ENCODE measurements around the gene NDUFAF7. TPM values are rescaled to one million over a fixed set of nuclear protein-coding genes. Genes with fewer than 3 reads are reported as not detected.
A peak's percentile ranks its signal among the peaks of the same experiment; 100 is the strongest.
"Not testable (repeated sequence)": the region's sequence is repeated elsewhere in the genome, so short reads cannot be mapped to it uniquely, and the experiment has no call there.

Gene NDUFAF7
- polyA plus RNA-seq, 1 of the 3 experiments (the other 2 are of a cell fraction): 24.8 TPM

DNA sequence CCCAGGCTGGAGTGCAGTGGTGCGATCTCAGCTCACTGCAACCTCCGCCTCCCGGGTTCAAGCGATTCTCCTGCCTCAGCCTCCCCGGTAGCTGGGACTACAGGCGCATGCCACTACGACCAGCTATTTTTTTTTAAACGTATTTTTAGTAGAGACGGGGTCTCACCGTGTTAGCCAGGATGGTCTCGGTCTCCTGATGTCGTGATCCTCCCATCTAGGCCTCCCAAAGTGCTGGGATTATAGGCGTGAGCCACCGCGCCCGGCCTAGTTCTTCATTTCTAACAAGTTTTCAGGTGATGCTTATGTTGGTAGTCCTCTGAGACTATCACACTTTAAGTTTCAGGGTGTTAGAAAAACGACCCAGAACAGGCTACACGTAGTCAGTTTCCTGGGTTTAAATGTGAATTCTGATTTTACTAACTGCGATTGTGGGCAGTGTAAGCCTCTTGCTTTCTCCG is 35.6 kb upstream of the NDUFAF7 start:
- DNase-seq; POLR2A ChIA-PET; H3K9me2 ChIP-seq; H4K20me1 ChIP-seq (ENCODE audit: insufficient read depth); H3K27me3 ChIP-seq (ENCODE audit: insufficient read depth); H3K9me3 ChIP-seq; H3F3A ChIP-seq (replicated peaks; ENCODE audit: insufficient read depth): not testable (repeated sequence)
- CTCF ChIA-PET: interaction anchor here (1.3 kb wide), 1 partner anchor 27 kb away, joined by 6 read pairs; no protein-coding TSS in a partner anchor
- H3K36me3 ChIP-seq (replicated peaks in 1 of 2; ENCODE audit: control insufficient read depth in 1 of 2, insufficient read depth in 2 of 2, low read length in 1 of 2): peaks cover 11 to 19% of the 10 kb centered on the region in 2 experiments
- WGBS (ENCODE audit: low lambda C conversion rate): 75% methylated on average over 20 of the region's 20 CpGs
- H3K9ac ChIP-seq: peak overlapping the region; percentile 78; the same call in 1 of the 2 replicates
- H3K79me2 ChIP-seq (ENCODE audit: insufficient read depth): peaks cover 42% of the 10 kb centered on the region
- H3K4me2 ChIP-seq: peak overlapping the region; percentile 73
- H2AFZ ChIP-seq (ENCODE audit: low read depth): peak overlapping the region; percentile 95
- peak overlapping the region; percentile 68 to 80 for H3K4me3 ChIP-seq (ENCODE audit: low read depth in 2 of 2, low read length in 1 of 2)
- peak overlapping the region; percentile 63 to 88; a peak in 2 of 4 replicates for H3K27ac ChIP-seq (ENCODE audit: low read depth in 2 of 2, low read length in 1 of 2)
- H3K4me1 ChIP-seq (ENCODE audit: control insufficient read depth in 1 of 2, insufficient read depth in 2 of 2, low read depth in 1 of 2, low read length in 1 of 2): peaks cover 6 to 15% of the 10 kb centered on the region in 2 experiments; a peak in 3 of 4 replicates

DNA sequence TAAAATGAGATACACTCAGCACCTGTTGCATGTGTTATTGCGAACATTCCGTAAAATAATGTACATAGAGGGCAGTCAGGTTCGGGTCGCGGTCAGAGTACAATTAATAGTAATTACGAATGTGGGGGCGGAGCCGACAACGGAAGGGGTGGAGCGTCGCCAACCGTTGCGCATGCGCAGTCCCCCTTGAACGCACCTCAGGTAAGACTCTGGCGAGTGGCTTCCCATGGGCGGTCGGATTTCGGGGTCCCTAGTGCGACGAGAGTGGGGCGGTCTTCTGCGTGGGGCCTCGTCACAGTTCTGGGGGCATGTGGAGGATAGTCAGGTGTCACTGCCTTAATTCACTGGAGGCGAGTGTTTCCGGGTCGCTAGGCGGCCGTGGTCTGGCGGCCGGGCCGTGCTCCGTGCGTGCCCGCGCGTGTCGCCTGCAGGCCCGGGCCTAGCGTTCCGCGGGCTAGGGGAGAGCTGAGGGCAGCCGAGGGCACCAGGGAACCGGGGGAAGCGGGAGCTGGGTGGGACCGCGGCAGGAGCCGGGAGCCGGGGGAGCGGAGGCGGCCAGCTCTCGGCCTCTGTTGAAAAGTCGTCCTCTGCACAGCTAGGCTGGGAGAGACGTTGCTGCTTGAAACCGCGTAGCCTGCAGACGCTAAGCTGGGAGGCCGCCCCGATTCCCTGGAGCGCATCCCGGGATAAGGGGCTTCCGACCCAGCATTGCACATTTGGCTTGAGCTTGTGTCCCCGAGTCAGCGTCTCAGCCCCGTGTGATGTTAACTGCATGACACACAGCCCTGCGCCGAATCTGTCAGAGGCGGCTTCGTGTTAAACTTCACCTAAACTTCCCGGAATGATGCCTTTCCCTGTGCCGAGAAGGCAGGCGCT is 34.9 kb upstream of the NDUFAF7 start, which contains the start of gene CEBPZOS:
TSS of gene CEBPZOS (plus strand) at position 177 of the 876 bp plus-strand sequence. CDS start 3,209 bp downstream, outside the sequence.
- Histone ChIP-seq H3K4me2 (peak within 1 kb of the TSS; percentile 73), H3K9me3 (no peaks in the 10 kb centered on the region), H3K4me1 (ENCODE audit: control insufficient read depth in 1 of 2, insufficient read depth in 2 of 2, low read depth in 1 of 2, low read length in 1 of 2) (peaks cover 6 to 15% of the 10 kb centered on the region in 2 experiments; a peak in 3 of 4 replicates), H3K9ac (peak within 1 kb of the TSS; percentile 78), H3K36me3 (replicated peaks in 1 of 2; ENCODE audit: control insufficient read depth in 1 of 2, insufficient read depth in 2 of 2, low read length in 1 of 2) (peaks cover 18 to 25% of the 10 kb centered on the region in 2 experiments), H3K9me2 (no peaks in the 10 kb centered on the region), H4K20me1 (ENCODE audit: insufficient read depth) (no peaks in the 10 kb centered on the region), H3K27ac (ENCODE audit: low read depth in 2 of 2, low read length in 1 of 2) (peak within 1 kb of the TSS; percentile 63 to 88), H3K79me2 (ENCODE audit: insufficient read depth) (peaks cover 43% of the 10 kb centered on the region), H3K27me3 (ENCODE audit: insufficient read depth) (no peaks in the 10 kb centered on the region), H3F3A (replicated peaks; ENCODE audit: insufficient read depth) (peaks cover 5% of the 10 kb centered on the region), H3K4me3 (ENCODE audit: low read depth in 2 of 2, low read length in 1 of 2) (peak within 1 kb of the TSS; percentile 68 to 80), H2AFZ (ENCODE audit: low read depth) (peak within 1 kb of the TSS; percentile 95)
- ChIA-PET CTCF (interaction anchor here (0.6 to 1.4 kb wide), 7 partner anchors 10 to 676 kb away, joined by 3 to 5 read pairs (median 3); partner anchors contain the start of genes CEBPZ and NDUFAF7), POLR2A (interaction anchor here (1.1 to 1.3 kb wide), 3 partner anchors 39 to 729 kb away, joined by 4 to 5 read pairs (median 4); partner anchors contain the start of genes EIF2AK2 and RMDN2)
- WGBS (ENCODE audit: low lambda C conversion rate): under 1% methylated on average over 64 of the region's 72 CpGs
- peak; percentile 96 for DNase-seq
- TF ChIP-seq CHD2 (IDR thresholded peaks at IDR 0.05; ENCODE audit: low read length, partially characterized antibody): peak; percentile 17
- 0 out of 2 replicates have a peak, but pooled peaks have one; percentile 35 for TF ChIP-seq YY1 (IDR thresholded peaks at IDR 0.05; ENCODE audit: low read depth)
- peak; percentile 25; the same call in 1 of the 2 replicates for TF ChIP-seq ELF1 (IDR thresholded peaks at IDR 0.05)
- TF ChIP-seq, protein P1, sequence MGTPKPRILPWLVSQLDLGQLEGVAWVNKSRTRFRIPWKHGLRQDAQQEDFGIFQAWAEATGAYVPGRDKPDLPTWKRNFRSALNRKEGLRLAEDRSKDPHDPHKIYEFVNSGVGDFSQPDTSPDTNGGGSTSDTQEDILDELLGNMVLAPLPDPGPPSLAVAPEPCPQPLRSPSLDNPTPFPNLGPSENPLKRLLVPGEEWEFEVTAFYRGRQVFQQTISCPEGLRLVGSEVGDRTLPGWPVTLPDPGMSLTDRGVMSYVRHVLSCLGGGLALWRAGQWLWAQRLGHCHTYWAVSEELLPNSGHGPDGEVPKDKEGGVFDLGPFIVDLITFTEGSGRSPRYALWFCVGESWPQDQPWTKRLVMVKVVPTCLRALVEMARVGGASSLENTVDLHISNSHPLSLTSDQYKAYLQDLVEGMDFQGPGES (IDR thresholded peaks at IDR 0.05; ENCODE audit: low read depth, low read length): no peak
- TF ChIP-seq, protein P2, sequence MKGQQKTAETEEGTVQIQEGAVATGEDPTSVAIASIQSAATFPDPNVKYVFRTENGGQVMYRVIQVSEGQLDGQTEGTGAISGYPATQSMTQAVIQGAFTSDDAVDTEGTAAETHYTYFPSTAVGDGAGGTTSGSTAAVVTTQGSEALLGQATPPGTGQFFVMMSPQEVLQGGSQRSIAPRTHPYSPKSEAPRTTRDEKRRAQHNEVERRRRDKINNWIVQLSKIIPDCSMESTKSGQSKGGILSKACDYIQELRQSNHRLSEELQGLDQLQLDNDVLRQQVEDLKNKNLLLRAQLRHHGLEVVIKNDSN (IDR thresholded peaks at IDR 0.05; ENCODE audit: borderline replicate concordance, low read depth): 0 out of 2 replicates have a peak, but pooled peaks have one; percentile 9
- no peak for TF ChIP-seq RAD21 (IDR thresholded peaks at IDR 0.05; ENCODE audit: low read length)
- no peak for TF ChIP-seq RXRA (IDR thresholded peaks at IDR 0.05; ENCODE audit: borderline replicate concordance, low read depth)
- TF ChIP-seq MEF2A (IDR thresholded peaks at IDR 0.05; ENCODE audit: borderline replicate concordance, low read depth): no peak
- no peak for TF ChIP-seq EZH2phosphoT487 (IDR thresholded peaks at IDR 0.05; ENCODE audit: borderline replicate concordance, low read depth)
- peak; percentile 87 for TF ChIP-seq NRF1 (IDR thresholded peaks at IDR 0.05; ENCODE audit: low read depth, low read length)
- peak; percentile 85 for TF ChIP-seq MXI1 (IDR thresholded peaks at IDR 0.05; ENCODE audit: low read depth, low read length)
- TF ChIP-seq FOSL2 (IDR thresholded peaks at IDR 0.05; ENCODE audit: borderline replicate concordance, low read depth): no peak
- no peak for TF ChIP-seq NFIC (IDR thresholded peaks at IDR 0.05; ENCODE audit: borderline replicate concordance)
- no peak for TF ChIP-seq FOXJ3 (CRISPR knock-in tag; IDR thresholded peaks at IDR 0.05)
- peak; percentile 73 for TF ChIP-seq GABPA (IDR thresholded peaks at IDR 0.05; ENCODE audit: low read depth)
- TF ChIP-seq JUND (IDR thresholded peaks at IDR 0.05): no peak
- TF ChIP-seq, protein P3, sequence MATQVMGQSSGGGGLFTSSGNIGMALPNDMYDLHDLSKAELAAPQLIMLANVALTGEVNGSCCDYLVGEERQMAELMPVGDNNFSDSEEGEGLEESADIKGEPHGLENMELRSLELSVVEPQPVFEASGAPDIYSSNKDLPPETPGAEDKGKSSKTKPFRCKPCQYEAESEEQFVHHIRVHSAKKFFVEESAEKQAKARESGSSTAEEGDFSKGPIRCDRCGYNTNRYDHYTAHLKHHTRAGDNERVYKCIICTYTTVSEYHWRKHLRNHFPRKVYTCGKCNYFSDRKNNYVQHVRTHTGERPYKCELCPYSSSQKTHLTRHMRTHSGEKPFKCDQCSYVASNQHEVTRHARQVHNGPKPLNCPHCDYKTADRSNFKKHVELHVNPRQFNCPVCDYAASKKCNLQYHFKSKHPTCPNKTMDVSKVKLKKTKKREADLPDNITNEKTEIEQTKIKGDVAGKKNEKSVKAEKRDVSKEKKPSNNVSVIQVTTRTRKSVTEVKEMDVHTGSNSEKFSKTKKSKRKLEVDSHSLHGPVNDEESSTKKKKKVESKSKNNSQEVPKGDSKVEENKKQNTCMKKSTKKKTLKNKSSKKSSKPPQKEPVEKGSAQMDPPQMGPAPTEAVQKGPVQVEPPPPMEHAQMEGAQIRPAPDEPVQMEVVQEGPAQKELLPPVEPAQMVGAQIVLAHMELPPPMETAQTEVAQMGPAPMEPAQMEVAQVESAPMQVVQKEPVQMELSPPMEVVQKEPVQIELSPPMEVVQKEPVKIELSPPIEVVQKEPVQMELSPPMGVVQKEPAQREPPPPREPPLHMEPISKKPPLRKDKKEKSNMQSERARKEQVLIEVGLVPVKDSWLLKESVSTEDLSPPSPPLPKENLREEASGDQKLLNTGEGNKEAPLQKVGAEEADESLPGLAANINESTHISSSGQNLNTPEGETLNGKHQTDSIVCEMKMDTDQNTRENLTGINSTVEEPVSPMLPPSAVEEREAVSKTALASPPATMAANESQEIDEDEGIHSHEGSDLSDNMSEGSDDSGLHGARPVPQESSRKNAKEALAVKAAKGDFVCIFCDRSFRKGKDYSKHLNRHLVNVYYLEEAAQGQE (IDR thresholded peaks at IDR 0.05; ENCODE audit: low read depth, low read length): no peak
- no peak for TF ChIP-seq TEAD4 (IDR thresholded peaks at IDR 0.05; ENCODE audit: borderline replicate concordance, insufficient read depth)
- no peak for TF ChIP-seq TCF12 (IDR thresholded peaks at IDR 0.05)
- TF ChIP-seq, protein P4, sequence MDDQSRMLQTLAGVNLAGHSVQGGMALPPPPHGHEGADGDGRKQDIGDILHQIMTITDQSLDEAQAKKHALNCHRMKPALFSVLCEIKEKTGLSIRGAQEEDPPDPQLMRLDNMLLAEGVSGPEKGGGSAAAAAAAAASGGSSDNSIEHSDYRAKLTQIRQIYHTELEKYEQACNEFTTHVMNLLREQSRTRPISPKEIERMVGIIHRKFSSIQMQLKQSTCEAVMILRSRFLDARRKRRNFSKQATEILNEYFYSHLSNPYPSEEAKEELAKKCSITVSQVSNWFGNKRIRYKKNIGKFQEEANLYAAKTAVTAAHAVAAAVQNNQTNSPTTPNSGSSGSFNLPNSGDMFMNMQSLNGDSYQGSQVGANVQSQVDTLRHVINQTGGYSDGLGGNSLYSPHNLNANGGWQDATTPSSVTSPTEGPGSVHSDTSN (IDR thresholded peaks at IDR 0.05): no peak; the same call in 1 of the 2 replicates

Data from SK-N-SH (cell line).